SU-DHL-6 (cell line): ENCODE data around the gene HDAC5.
"Not testable (repeated sequence)": the region's sequence is repeated elsewhere in the genome, so short reads cannot be mapped to it uniquely, and the experiment has no call there.

Experiments used
- H2AFZ ChIP-seq: fragments of 200-600 bp; sonication (generic); 2 replicates; pipeline ENCODE4 v1.6.1; 2014; ENCODE audit warnings: low read depth, mild to moderate bottlenecking, moderate library complexity, mixed read lengths, antibody characterized with exemption, low read length; ENCODE audit not compliant: severe bottlenecking
- H3F3A ChIP-seq: fragments of 200-600 bp; shearing (Covaris generic); 2 replicates; pipeline ENCODE4 v1.6.0; 2016; ENCODE audit warnings: antibody characterized with exemption, mild to moderate bottlenecking; ENCODE audit not compliant: insufficient read depth
- H3K27ac ChIP-seq: fragments of 200-600 bp; sonication (generic); 2 replicates; pipeline ENCODE4 v1.5.1; 2016; ENCODE audit warnings: low read depth, mild to moderate bottlenecking, low read length, moderate library complexity, mixed read lengths
- H3K27me3 ChIP-seq: fragments of 200-600 bp; sonication (generic), shearing (Covaris generic); 2 replicates; pipeline ENCODE4 v1.6.0; 2014; ENCODE audit warnings: mild to moderate bottlenecking, low read length
- H3K36me3 ChIP-seq: fragments of 200-600 bp; sonication (generic); 2 replicates; pipeline ENCODE4 v1.6.1; 2014; ENCODE audit warnings: mild to moderate bottlenecking, low read length, mixed read lengths
- H3K4me2 ChIP-seq: fragments of 300-600, 200-600 bp; shearing (Covaris generic), sonication (generic); 2 replicates; pipeline ENCODE4 v1.6.0; 2014; ENCODE audit warnings: low read length, low read depth, mild to moderate bottlenecking; ENCODE audit not compliant: poor library complexity, severe bottlenecking
- H3K4me3 ChIP-seq: fragments of 200-600 bp; sonication (generic); 2 replicates; pipeline ENCODE4 v1.5.1; 2014; ENCODE audit warnings: antibody characterized with exemption, low read length, mild to moderate bottlenecking, mixed read lengths; ENCODE audit not compliant: insufficient read depth, poor library complexity, severe bottlenecking
- H3K79me2 ChIP-seq: fragments of 200-600 bp; sonication (generic); 2 replicates; pipeline ENCODE4 v1.6.1; 2014; ENCODE audit warnings: mild to moderate bottlenecking, low read length, moderate library complexity; ENCODE audit not compliant: insufficient read depth
- H3K9ac ChIP-seq: fragments of 200-600 bp; sonication (generic); 2 replicates; pipeline ENCODE4 v1.7.0; 2014; ENCODE audit warnings: mild to moderate bottlenecking, low read length
- H3K9me2 ChIP-seq: fragments of 200-600 bp; sonication (generic); replicated peaks from 2 replicates; pipeline ENCODE4 v1.6.1; 2014; ENCODE audit warnings: low read length; ENCODE audit not compliant: insufficient read depth
- H3K9me3 ChIP-seq: fragments of 200-600 bp; sonication (generic); 2 replicates; pipeline ENCODE4 v1.6.1; 2014; ENCODE audit warnings: low read length, mixed read lengths; ENCODE audit not compliant: insufficient read depth
- H4K20me1 ChIP-seq: fragments of 200-600 bp; sonication (generic); 2 replicates; pipeline ENCODE4 v1.6.1; 2014; ENCODE audit warnings: low read depth, mild to moderate bottlenecking, antibody characterized with exemption, low read length, moderate library complexity, mixed read lengths
- EZH2phosphoT487 ChIP-seq: fragments of 200-600 bp; sonication (generic), shearing (Covaris generic); conservative IDR thresholded peaks from 2 replicates; pipeline ENCODE4 v1.6.1; 2018; ENCODE audit warnings: mild to moderate bottlenecking, antibody characterized with exemption, low read length, moderate library complexity, mixed read lengths
- TF ChIP-seq, protein P1 (sequence below): fragments of 200-600 bp; sonication (generic); IDR thresholded peaks from one replicate; pipeline ENCODE4 v1.5.1; 2017; ENCODE audit warnings: antibody characterized with exemption, mild to moderate bottlenecking, low read length, moderate library complexity; ENCODE audit not compliant: insufficient read depth, poor library complexity, severe bottlenecking

The HDAC5 gene

DNA sequence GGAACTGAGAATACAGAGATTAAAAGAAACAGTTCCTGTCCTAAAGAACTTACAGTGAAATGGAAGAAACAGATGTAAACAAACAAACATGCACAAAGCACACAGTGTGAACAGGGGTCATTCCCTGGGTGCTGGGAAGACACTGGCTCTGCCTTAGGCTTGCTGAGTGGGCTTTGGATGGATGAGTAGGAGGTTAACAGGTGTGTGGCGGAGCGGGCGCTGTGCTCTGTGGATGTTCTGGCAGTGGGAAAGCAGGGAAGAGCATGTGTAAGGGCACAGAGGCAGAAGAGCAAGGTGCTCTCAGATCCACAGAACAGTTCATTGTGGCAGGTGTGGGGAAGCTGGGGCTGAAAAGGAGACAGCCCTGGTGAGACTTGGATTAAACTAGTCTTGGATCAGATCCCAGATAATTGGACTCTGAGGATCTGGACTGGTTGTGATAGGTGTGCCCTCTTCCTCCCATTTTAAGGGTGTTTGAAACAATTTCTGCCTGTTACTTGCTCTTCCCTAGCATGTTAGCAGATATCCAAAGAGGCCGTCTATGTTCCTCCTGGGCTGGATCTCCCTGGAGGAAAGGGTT lies 26.4 kb upstream of the HDAC5 start:
- no peak overlapping the region for H3K4me2 ChIP-seq
- TF ChIP-seq, protein P1, sequence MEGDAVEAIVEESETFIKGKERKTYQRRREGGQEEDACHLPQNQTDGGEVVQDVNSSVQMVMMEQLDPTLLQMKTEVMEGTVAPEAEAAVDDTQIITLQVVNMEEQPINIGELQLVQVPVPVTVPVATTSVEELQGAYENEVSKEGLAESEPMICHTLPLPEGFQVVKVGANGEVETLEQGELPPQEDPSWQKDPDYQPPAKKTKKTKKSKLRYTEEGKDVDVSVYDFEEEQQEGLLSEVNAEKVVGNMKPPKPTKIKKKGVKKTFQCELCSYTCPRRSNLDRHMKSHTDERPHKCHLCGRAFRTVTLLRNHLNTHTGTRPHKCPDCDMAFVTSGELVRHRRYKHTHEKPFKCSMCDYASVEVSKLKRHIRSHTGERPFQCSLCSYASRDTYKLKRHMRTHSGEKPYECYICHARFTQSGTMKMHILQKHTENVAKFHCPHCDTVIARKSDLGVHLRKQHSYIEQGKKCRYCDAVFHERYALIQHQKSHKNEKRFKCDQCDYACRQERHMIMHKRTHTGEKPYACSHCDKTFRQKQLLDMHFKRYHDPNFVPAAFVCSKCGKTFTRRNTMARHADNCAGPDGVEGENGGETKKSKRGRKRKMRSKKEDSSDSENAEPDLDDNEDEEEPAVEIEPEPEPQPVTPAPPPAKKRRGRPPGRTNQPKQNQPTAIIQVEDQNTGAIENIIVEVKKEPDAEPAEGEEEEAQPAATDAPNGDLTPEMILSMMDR, result no peak
- TF ChIP-seq EZH2phosphoT487, result no peak
- no peak overlapping the region for H3K27ac ChIP-seq
- H2AFZ ChIP-seq, result no peak overlapping the region
- H3K4me3 ChIP-seq, result no peak overlapping the region
- peaks cover 10% of the 10 kb centered on the region; the same call in 1 of the 2 replicates for H3K79me2 ChIP-seq
- no peaks in the 10 kb centered on the region for H3K9me2 ChIP-seq
- no peaks in the 10 kb centered on the region for H3K27me3 ChIP-seq
- H3K9me3 ChIP-seq, result no peaks in the 10 kb centered on the region
- no peaks in the 10 kb centered on the region for H4K20me1 ChIP-seq
- no peaks in the 10 kb centered on the region for H3K36me3 ChIP-seq
- no peaks in the 10 kb centered on the region for H3F3A ChIP-seq
- H3K9ac ChIP-seq, result no peak overlapping the region

DNA sequence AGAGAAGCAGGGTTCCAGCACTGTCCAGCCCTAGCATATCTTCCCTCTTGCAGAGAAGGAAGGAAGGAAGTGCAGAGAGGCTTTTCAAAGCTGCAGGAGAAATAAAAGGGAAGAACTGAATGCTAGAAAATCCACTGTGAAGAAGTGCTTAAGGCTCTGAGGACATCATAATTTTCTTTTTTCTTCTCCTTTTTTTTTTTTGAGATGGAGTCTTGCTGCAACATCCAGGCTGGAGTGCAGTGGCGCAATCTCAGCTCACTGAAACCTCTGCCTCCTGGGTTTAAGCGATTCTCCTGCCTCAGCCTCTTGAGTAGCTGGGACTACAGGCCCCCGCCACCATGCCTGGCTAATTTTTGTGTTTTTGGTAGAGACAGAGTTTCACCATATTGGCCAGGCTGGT lies 25.6 kb upstream of the HDAC5 start:
- H3K9me2 ChIP-seq, H3F3A ChIP-seq, H3K4me3 ChIP-seq, H2AFZ ChIP-seq, H3K79me2 ChIP-seq, H4K20me1 ChIP-seq, H3K27ac ChIP-seq, H3K9ac ChIP-seq, H3K9me3 ChIP-seq, H3K36me3 ChIP-seq, H3K4me2 ChIP-seq, H3K27me3 ChIP-seq: not testable (repeated sequence)

GRCh38 chr17:44147812-44148211 lies 24.4 kb upstream of the HDAC5 start:
- H3K9me2 ChIP-seq, result no peaks in the 10 kb centered on the region
- H4K20me1 ChIP-seq, result no peaks in the 10 kb centered on the region
- H3K27ac ChIP-seq, result no peak overlapping the region
- no peak overlapping the region for H3K4me3 ChIP-seq
- TF ChIP-seq, protein P1, result no peak
- TF ChIP-seq EZH2phosphoT487, result no peak
- no peak overlapping the region for H3K4me2 ChIP-seq
- H3K36me3 ChIP-seq, result no peaks in the 10 kb centered on the region
- peaks cover 17% of the 10 kb centered on the region; the same call in 1 of the 2 replicates for H3K79me2 ChIP-seq
- H2AFZ ChIP-seq, result no peak overlapping the region
- no peak overlapping the region for H3K9ac ChIP-seq
- H3F3A ChIP-seq, result no peaks in the 10 kb centered on the region
- no peaks in the 10 kb centered on the region for H3K9me3 ChIP-seq
- H3K27me3 ChIP-seq, result no peaks in the 10 kb centered on the region

- Histone ChIP-seq H2AFZ (no peak overlapping the region), H3K79me2 (peaks cover 26% of the 10 kb centered on the region; the same call in 1 of the 2 replicates), H3K9me3 (no peaks in the 10 kb centered on the region), H3K4me2 (no peak overlapping the region), H3K9me2 (no peaks in the 10 kb centered on the region), H4K20me1 (no peaks in the 10 kb centered on the region), H3K9ac (no peak overlapping the region), H3K27ac (no peak overlapping the region), H3F3A (no peaks in the 10 kb centered on the region), H3K27me3 (no peaks in the 10 kb centered on the region), H3K4me3 (no peak overlapping the region), H3K36me3 (no peaks in the 10 kb centered on the region)
- no peak for TF ChIP-seq EZH2phosphoT487
- TF ChIP-seq, protein P1, result no peak
Observed at GRCh38 chr17:44146375-44147346, 23.2 kb upstream of the HDAC5 start.
